Heart left ventricle (tissue), 13 donors: ENCODE measurements around the gene FAM171A2.

Experiments
- CTCF ChIP-seq, 12 donors: fragments of 200-600 bp; sonication (generic) in 4 of 12; IDR thresholded peaks; one replicate each; pipeline versions ENCODE4 v1.5.0 to v1.8.0; 2018 to 2022; ENCODE audit warnings: antibody characterized with exemption in 12 of 12, mild to moderate bottlenecking in 5 of 12
- POLR2A ChIP-seq, 2 donors: fragments of 450-650 bp; IDR thresholded peaks; one replicate each; pipeline ENCODE4 v1.6.1; 2017; ENCODE audit warnings: antibody characterized with exemption in 2 of 2, mild to moderate bottlenecking in 2 of 2, moderate library complexity in 2 of 2
- donor health status: ischemic (EF 13 %, LVEDD 7.1; RV severe dilation, severe dysfunction).
- donor health status: DM: no; HTN: yes; CAD: no.
- donor health status: DM: no; HTN: no; CAD: no.
- donor health status: ischemic (EF 25% LVEDD 6.9; RV normal size, moderate dysfunction).
- donor health status: ischemic (EF 25% LVEDD 5.7; RV mildly dilated, moderate dysfunction).
- donor health status: ischemic (EF 35%, LVEDD 5.7; RV mildly dilated, moderate dysfunction).
- donor health status: nonischemic (EF 11% LVEDD 7.7; RV severe dilation, severe dysfunction).
- donor health status: DM: yes; HTN: yes; CAD: no.
- donor health status: PGD.
- donor health status: ischemic (EF 29% LVEDD 5.4; RV normal size, mild dysfunction).
- donor health status: nonischemic (EF 23%, LVEDD 6.1; RV moderate dilation, normal function).

GRCh38 chr17:44321246-44322120 lies 42.2 kb downstream of the FAM171A2 start:
- TF ChIP-seq CTCF (IDR thresholded peaks at IDR 0.05) (no peak), POLR2A (IDR thresholded peaks at IDR 0.05) (no peak)
